ENCODE data around the gene PLPP1.

Gene PLPP1

DNA sequence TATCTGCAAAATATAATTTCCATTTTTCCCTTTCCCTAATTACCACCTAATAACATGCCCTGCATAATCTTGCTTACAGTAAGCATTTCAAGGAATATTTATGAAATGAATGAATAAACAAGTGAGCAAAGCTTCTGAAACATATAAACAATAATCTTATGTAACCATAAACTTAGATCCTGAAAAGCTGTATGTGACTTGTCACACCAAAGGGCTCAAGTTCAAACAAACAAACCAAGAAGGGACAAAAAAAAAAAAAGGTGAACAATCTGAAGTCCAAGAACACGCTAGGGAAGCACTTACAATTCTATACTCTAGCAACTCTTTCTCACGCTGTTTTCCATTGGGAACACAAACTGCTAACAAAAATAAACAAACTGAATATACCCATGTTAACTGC lies 36.3 kb downstream of the PLPP1 start:
- no peak for DNase-seq

DNA sequence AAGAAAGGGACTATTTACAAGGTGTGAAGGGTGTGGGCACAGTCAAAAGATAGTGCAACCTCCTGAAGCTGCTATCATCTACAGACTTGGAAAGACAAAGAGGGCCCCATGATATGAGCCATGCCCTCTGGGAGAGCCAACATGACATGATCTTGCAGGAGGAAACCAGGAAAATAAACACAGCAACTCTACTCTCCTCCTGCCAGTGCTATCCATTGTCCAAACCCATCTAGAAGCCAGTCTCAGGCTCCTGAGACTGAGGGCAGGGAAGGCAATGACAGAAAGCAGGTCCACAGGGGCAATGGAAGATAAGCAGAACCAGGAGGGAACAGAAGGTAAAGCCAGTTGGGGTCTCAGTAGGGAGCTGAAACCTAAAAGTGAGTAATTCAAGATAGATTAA lies 37.1 kb downstream of the PLPP1 start:
- DNase-seq: no peak

DNA sequence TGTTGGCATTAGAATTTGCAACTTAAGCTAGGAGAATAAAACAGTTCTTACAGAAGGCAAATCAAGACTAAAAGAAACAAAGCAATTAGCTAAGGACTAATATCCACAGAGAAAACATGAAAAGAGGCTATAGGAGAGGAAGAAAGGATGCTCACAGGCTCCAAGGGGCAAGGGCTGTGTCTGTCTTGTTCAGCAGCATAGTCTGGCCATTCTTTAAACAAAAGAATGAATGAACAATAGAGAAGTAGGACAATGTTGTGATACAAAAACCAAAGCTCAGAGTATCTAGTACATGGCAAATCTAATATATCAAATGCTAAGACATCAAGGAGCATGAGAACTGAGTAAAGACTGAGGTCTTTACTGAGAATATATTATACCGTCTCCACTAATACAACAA lies 39.5 kb downstream of the PLPP1 start:
- DNase-seq: no peak

DNA sequence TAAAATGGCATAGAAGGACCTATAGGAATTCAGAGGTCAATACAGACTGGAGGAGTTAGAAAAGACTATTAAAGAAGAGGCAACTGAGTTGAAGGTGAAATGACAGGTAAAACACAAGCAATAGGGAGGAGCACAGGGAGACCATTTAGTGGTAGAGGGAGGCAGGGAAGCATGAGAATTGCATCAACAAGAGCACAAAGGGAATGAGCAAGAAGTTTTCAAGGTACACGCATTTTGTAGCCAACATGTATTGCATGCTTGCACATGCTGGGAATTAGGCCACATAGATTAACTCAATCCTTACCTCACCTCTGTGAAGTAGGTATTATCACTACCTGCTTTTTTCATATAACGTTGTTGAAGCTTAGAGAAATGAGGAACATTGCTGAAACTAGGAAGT lies 42.3 kb downstream of the PLPP1 start:
- DNase-seq: no peak

DNA sequence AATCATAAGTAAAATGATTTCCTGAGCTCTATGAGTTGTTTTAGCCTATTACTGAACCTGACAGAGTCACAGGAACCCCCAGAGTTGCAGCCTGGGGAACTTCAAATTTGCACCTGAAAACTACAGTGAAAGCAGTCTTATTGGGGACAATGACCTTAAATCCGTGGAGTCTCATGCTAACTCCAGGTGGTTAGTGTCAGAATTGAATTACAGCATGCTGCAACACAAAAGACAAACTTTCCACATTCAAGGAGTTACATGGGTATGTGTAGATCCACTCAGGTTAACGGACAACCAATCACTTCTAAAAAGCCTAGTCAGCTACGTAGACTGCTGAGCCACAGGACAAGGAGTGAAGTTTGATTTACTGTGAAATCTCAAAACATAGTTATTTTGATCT lies 49.7 kb downstream of the PLPP1 start:
- DNase-seq: no peak

DNA sequence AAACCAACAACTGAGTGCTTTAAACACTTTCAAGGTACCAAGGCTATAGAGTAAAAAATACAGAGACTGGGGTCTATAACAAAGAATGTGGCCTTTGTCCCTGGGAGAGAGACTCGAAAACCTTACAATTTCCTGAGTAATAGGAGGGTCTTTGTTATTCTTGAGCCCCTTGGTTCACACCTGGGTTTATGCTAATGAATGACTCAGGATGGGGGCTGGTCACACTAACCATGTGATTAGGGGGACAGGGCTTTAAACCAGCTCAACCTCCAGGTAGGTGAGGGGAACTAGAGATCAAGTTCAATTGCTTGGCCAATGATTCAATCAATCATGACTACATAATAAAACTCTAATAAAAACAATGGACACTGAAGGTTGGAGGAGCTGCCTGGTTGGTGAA lies 50.2 kb downstream of the PLPP1 start:
- no peak for DNase-seq

DNA sequence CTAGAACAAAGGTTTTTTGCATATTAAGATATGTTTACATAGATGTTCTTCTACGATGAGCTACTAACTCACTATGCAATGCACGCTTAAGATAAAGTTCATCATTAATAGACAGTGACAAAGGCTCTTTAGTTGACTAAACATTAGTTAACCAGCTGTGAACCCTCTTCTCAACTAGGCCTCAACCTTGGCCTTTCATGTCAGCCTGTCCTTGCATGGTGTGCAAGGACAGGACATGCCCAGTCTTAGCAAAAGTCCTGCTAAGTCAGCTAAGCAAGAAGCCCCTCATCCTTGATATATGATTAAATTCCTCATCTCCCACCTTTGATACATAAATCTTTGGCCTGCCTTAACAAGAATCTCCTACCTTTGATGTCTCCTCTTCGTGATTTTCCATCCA lies 50.9 kb downstream of the PLPP1 start:
- DNase-seq: no peak

DNA sequence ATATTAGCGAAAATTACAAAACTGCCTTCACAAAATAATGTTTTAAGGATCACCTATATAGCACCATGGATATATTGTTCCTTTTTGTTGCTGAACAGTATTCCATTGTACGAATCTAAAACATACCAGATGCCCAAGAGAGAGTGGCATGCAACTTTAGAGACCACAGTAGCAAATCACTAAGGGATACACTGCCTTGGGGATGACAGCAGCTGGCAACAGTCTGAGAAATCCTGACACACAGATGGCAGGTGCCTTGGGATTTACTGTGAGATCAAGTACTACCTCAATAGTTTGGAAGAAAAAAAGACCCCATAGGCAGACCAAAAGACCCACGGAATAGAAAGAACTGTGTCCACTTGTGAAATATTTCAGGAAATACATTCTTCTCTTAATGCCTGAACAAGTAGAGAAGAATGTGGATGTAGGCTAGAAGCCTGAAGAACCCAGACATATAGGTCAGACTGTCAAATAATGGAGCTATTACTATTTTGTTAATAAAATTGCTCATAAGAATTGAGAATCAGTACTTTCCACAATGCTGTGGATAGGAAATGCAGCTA lies 53.4 kb downstream of the PLPP1 start:
- no peak for DNase-seq

DNA sequence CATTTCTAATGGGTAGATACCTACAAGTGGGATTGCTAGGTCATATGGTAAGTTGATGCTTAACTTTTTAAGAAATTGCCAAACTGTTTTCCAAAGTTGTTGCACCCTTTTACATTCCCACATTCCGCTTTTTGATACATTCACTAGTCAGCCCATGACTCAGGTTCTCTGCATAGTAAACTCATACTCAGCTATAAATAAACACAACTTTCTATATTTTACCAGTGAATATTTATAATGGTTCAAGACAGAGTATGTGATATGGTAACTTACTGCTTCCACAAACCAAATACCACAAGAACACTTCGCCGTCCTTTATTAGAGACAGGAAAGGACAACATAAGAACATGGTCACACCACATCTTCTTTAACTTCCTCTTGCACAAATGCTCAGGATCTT lies 54.0 kb downstream of the PLPP1 start:
- no peak for DNase-seq

DNA sequence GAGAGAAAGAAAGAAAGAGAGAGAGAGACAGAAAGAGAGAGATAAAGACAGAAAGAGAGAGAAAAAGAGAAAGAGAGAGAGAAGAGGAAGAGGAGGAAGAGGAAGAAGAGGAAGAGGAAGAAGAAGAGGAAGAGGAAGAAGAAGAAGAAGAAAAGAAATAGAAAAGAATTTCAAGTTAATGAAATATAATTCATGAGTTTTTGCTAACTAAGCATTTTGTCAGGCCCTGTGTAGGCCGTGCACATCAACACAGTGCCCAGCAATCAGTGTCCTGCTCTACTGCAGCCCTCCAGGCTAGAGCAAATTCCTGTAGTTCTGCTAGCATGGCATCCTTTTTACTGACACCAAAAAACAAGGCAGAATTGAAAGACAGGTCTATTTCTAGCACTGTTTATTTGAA lies 62.1 kb downstream of the PLPP1 start:
- no peak for DNase-seq

DNA sequence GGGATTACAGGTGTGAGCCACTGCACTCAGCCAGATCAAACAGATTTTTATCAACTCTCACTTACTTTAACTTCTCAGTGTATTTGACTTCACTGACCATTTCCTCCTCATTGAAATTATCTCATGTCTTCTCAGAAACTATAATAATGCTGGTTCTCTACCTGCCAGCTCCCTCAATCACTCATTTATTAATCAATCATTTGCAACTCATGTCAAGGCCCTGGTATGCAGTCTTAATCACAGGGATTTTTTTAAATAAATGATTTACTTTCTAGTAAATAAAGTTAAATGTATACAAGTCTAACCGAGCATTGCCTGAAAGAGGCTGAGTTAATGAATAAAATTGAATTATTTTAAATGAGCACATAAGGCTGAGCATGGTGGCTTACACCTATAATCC lies 63.3 kb downstream of the PLPP1 start:
- DNase-seq: no peak

DNA sequence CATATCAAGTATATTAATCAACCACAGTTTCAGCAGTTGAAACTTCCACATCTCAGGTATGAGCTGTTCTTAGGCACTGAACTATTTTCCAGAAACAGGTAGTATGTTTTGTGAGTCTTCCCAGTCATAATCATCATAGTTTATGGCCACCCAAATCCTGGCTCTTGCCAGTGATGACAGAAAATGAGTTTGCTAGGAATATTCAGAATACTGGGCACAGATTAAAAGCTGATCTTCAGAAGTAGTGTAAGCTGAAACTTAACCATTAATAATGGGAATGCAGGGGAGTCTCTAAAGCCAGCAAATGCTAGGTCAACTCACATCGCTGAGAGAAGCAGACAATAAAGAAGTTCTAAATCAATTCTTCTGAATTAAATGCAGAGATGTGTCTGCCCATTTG lies 64.5 kb downstream of the PLPP1 start:
- DNase-seq: no peak

DNA sequence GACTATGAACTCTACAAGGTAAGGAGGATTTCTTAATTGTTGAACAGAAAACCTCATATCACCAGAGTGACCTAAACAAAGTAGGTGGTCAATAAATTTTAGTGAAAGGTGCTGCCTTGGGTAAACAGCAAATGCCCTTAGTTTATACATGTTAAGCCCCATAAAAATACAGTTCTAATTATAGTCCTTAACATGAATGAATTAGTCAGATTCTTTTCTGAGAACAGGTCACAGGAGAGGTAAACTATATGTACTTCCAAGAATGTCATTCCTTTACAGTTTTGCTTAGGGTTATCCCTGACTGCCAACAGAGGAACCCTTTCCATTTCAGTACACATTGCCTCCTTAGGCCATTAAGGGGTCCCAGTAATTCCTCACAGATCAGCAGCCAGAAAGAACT lies 64.9 kb downstream of the PLPP1 start:
- DNase-seq: no peak

DNA sequence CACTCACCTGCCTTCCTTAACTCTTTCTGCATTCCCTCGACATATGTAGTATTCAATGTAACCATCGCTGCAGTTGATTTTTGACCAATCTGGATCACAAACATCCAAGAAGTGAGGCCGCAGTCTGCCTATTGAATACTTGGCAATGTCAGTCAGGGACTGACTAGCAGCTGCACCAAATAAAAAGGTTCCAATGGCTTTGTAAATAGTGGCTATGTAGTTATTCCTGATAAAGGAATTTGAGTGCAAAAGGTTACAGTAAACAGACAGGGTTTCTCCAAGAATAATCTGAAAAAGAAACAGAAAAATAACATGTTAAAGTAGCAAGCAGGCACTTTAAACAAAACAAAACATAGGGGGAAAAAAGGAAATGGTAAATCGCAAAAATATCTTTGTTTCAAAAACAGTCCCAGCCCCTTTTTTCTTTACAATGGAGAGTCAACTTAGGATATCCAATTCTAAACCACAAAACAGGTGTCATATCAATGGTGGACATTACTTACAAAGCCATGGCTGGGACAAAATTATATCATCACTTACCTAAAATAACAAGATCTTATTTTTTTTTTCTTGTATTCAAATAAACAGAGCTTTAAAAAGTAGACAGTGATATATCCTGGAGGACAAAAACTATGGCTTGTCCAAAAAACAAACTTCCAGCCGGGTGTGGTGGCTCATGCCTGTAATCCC lies 66.8 kb downstream of the PLPP1 start:
- DNase-seq: no peak

DNA sequence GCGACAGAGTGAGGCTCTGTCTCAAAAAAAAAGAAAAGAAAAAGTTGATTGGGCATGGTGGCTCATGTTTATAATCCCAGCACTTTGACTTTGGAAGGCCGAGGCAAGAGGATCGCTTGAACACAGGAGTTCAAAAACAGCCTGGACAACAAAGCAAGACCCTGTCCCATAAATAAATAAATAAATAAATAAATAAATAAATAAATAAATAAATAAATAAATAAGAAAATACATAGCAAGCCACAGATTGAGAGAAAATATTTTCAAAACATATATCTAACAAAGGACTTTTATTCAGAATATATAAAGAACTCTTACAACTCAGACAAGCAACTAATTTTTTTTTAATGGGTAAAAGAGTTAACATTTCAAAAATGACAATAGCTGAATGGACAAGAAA lies 71.2 kb downstream of the PLPP1 start:
- DNase-seq: no peak

DNA sequence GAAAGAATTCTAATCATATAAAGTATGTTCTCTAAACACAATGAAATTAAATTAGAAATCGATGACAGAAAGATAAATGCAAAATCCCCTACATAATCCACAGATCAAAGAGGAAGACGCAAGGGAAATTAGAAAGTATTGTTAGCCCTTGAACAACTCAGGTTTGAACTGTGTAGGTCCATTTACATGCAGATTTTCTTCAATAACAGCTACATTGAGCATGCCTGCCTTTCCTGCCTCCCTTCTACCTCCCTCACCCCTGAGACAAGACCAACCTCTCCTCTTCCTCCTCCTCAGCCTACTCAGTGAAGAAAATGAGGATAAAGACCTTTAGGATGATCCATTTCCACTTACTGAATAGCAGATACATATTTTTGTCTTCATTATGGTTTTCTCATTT lies 75.2 kb downstream of the PLPP1 start:
- DNase-seq: no peak

DNA sequence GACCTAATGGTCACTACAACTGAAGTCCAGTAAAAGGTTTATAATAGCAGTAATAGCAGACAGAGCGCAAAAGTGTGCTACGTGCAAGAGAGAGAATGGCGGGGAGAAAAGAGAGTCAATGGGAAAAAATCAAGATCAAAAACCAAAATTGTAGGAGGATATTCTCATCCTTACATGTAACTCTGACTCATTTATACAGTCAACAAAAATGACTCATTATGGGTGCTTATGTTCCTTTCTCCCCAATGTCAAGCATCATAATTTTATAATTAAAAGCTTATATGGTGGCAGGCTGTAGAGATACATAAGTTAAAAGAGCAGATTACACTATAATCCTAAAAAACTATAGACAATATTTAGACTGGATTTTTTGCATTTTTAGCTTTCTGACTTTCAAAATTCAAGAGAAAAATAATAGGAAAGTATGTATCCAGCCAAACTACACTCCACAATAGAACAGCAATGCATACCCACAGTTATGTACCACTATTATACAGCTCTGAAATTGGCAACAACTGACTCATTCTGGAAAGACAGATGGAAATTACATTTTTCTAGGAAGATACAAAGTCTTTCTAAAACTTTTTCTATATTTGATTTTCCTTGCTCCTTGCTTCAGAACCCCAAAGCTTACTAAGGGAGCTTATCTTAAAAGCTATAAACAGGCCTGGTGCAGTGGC lies 78.4 kb downstream of the PLPP1 start:
- no peak for DNase-seq

DNA sequence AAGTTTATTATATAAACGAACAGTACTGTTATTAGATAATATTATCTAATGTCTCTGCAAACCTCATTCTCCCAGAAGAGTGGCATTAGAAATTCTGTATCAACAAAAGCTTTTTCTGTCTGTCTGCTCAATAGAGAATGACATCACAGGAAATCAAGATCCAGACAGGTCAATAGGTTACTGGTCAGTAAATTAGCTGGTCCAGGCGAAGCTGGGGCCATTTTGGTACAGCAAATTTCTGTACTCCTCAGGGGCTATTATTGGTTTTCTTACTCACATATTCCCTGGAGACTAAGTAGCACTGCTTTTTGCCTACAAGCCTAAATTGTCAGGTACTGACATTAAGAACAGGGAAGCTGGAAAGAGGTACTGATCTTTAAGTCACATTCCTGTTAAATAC lies 80.5 kb downstream of the PLPP1 start:
- no peak for DNase-seq

DNA sequence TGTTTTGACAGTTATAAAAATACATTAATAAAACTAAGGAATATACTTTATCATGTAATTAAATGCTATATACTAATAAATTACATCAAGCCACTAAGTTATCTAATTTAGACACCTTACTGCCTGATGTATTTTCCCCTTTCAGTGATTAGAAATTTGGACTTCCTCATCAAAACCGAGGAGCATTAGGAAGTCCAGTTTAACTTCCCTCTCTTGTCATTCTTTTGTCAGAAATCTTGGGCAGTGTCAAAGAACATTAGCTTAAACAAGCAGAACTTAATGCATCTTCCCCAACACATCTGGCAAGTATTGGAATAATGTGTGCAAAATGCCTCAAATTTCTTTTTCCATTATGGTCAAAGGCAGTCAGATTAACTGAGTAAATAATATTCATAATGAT lies 81.6 kb downstream of the PLPP1 start:
- DNase-seq: no peak

DNA sequence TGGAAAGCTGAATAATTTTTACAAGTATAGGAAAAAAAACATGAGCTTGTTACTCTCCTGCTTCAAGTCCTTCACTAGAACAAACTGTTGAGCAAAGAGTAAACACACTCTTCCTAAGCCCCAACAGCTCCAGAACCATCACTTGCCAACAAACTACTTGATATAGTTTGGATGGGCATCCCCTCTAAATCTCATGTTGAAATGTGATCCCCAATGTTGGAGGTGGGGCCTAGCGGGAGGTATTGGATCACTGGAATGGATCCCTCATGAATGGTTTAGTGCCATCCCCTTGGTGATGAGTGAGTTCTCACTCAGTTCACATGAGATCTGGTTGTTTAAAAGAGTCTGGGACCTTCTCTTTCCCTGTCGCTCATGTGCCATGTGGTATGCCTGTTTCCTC lies 82.8 kb downstream of the PLPP1 start:
- no peak for DNase-seq

DNA sequence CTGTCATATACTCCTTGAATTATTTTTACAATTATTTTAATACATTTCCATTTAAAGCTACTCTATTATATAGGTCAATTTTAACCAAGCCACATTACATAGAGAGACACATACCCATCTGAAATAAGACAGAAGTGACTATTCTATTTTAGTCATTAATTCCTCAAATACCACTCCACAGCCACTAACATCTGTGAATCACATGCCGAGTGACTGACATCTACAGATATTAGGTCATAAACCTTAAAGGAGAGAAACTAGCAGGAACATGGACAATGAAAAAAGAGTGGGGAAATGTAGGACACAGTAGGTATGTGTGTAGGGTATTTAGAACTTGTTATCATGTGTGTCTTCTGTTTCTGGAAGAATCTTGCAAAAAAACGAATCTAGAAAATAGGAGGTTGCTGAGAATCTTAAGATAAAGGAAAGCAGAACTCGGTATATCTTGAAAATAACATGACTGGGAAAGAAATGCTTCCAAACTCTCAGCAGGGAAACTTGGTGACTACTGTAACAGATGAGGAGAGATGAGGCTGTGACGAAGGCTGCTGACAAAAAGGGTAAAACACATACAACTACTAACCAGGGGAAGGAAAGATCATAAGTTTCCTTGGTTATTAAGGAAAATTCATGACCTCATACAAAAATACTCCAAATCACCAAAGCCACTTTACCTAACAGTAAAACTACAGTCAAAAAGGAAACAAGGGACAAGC lies 84.6 kb downstream of the PLPP1 start:
- no peak for DNase-seq

DNA sequence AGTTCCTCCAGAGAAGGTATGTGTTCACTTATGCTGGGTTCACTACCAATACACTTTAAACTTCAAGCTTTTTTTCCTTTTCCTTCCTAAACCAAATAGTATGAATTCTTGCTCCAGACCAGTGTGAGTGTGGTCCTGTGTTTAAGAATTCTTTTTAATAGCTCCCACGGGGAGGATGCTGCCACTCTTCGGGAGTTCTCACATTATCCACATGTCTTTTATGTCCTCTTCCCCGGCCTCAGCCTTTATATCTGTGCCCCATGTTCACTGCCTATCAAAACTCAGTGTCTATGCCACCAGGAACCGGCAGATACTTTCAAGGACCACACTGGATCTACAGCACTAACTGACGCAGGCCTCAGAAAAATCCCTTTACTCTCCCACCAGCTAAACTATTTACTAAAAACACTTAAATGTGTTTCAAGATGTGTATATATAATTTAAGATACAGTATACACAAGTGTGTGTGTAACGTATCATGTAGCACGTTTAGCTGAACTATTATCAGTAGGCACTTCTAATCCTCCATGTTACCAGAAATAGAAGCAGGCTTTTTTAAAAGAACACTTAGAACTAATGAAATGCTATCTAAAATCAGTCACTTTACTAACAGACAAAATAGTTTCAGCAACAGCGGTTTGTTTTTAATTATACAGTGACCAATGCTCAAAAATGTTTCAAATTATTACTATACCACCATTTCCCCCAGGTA lies 88.0 kb downstream of the PLPP1 start:
- no peak for DNase-seq

DNA sequence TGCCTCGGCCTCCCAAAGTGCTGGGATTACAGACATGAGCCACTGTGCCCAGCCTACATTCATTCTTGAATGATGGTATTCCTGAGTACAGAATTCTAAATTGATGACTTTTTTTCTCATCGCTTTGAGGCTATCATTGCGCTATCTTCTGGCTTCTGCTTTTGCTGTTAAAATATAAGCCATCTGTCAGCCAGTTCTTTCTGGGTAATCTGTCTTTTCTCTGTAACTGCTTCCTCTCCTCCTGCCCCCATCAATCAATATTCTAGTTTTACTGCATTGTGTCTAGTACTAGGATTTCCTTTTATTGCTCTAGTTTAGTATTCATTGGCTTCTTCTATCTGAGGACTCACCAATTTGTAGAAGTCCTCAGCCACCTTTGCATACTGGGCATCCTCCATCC lies 89.0 kb downstream of the PLPP1 start:
- no peak for DNase-seq

DNA sequence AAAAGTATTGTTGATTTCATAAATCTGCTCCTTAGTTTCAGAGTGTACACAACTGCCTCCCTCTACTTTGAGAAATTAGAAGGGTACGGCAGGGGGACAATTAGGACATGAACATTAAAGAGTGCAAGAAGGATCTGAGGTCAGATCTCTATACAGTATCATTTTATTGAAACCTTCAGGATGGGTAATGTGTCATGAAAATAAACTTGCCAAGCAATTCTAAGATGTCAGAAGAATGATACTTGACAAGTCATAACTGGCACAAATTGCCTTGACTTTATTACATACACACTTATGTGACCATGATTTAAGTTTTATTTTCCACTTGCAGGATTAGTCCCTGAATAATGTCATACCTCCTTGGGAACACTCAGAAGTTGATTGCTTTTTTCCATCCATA lies 92.8 kb downstream of the PLPP1 start:
- no peak for DNase-seq

Data from stimulated activated naive CD4-positive, alpha-beta T cell (primary cell).